ENCODE data around the gene AMDHD2.
A peak's percentile ranks its signal among the peaks of the same experiment; 100 is the strongest.

AMDHD2 gene

GRCh38 chr16:2529061-2529931, 9.1 kb downstream of the AMDHD2 start:
- Histone ChIP-seq H3K9me3 (ENCODE audit: control extremely low read depth in 1 of 5, control insufficient read depth in 4 of 5, insufficient read depth in 2 of 5, low read depth in 1 of 5, low read length in 4 of 5) (no peaks in the 10 kb centered on the region), H3K4me1 (ENCODE audit: control extremely low read depth in 1 of 4, control insufficient read depth in 4 of 4, insufficient read depth in 4 of 4, low read length in 3 of 4) (peaks cover 0 to 24% (median 18%) of the 10 kb centered on the region in 4 experiments)
- CTCF ChIA-PET = interaction anchor here (0.9 kb wide), 1 partner anchor 9 kb away, joined by 3 read pairs; the partner anchor contains the start of gene AMDHD2

GRCh38 chr16:2529961-2530628, 9.9 kb downstream of the AMDHD2 start:
- no peak for DNase-seq
- H3K27ac ChIP-seq (ENCODE audit: insufficient read depth in 1 of 2, low read depth in 1 of 2, low read length in 2 of 2, poor library complexity in 1 of 2, severe bottlenecking in 2 of 2) = no peak overlapping the region
- no peak overlapping the region for H3K4me3 ChIP-seq (ENCODE audit: control insufficient read depth in 1 of 7, extremely low read depth in 1 of 7, insufficient read depth in 4 of 7, low read depth in 2 of 7, low read length in 6 of 7)
- H3K36me3 ChIP-seq (ENCODE audit: control insufficient read depth in 4 of 4, insufficient read depth in 4 of 4, low read length in 3 of 4) = peaks cover 3 to 42% (median 28%) of the 10 kb centered on the region in 4 experiments
- no peaks in the 10 kb centered on the region for H3K9me3 ChIP-seq (ENCODE audit: control extremely low read depth in 1 of 5, control insufficient read depth in 4 of 5, insufficient read depth in 2 of 5, low read depth in 1 of 5, low read length in 4 of 5)
- peaks cover 0 to 24% (median 18%) of the 10 kb centered on the region in 4 experiments for H3K4me1 ChIP-seq (ENCODE audit: control extremely low read depth in 1 of 4, control insufficient read depth in 4 of 4, insufficient read depth in 4 of 4, low read length in 3 of 4)
- CTCF ChIA-PET = interaction anchor here (1.4 kb wide), 1 partner anchor 10 kb away, joined by 7 read pairs; the partner anchor contains the start of gene AMDHD2
- H3K27me3 ChIP-seq (replicated peaks in 2 of 5; ENCODE audit: control insufficient read depth in 4 of 5, insufficient read depth in 5 of 5, low read length in 4 of 5) = no peaks in the 10 kb centered on the region
- POLR2A ChIA-PET = interaction anchor here (1.3 to 2.8 kb wide), 2 partner anchors 10 to 23 kb away, joined by 3 to 24 read pairs; partner anchors contain the start of gene AMDHD2
- 97% methylated on average over 14 of the region's 15 CpGs for WGBS (ENCODE audit: insufficient coverage)

More at GRCh38 chr16:2529061-2529931, 9.1 kb downstream of the AMDHD2 start:
- Histone ChIP-seq H3K36me3 (ENCODE audit: control insufficient read depth in 4 of 4, insufficient read depth in 4 of 4, low read length in 3 of 4) (peaks cover 3 to 47% (median 32%) of the 10 kb centered on the region in 4 experiments), H3K4me3 (ENCODE audit: control insufficient read depth in 1 of 7, extremely low read depth in 1 of 7, insufficient read depth in 4 of 7, low read depth in 2 of 7, low read length in 6 of 7) (no peak overlapping the region), H3K27me3 (replicated peaks in 2 of 5; ENCODE audit: control insufficient read depth in 4 of 5, insufficient read depth in 5 of 5, low read length in 4 of 5) (no peaks in the 10 kb centered on the region), H3K27ac (ENCODE audit: insufficient read depth in 1 of 2, low read depth in 1 of 2, low read length in 2 of 2, poor library complexity in 1 of 2, severe bottlenecking in 2 of 2) (no peak overlapping the region)
- peak in 2 of 3 donors; percentile 36 to 41 for DNase-seq
- WGBS (ENCODE audit: insufficient coverage) = 98% methylated on average over 28 of the region's 32 CpGs
- POLR2A ChIA-PET = no interaction called here

- H3K9me3 ChIP-seq (ENCODE audit: control extremely low read depth in 1 of 5, control insufficient read depth in 4 of 5, insufficient read depth in 2 of 5, low read depth in 1 of 5, low read length in 4 of 5) = no peaks in the 10 kb centered on the region
- ChIA-PET CTCF (interaction anchor here (1.4 kb wide), 1 partner anchor 11 kb away, joined by 7 read pairs; the partner anchor contains the start of gene AMDHD2), POLR2A (interaction anchor here (0.6 to 2.8 kb wide), 4 partner anchors 11 to 23 kb away, joined by 3 to 24 read pairs (median 4); partner anchors contain the start of genes AMDHD2 and ATP6V0C)
- peaks cover 0 to 24% (median 18%) of the 10 kb centered on the region in 4 experiments for H3K4me1 ChIP-seq (ENCODE audit: control extremely low read depth in 1 of 4, control insufficient read depth in 4 of 4, insufficient read depth in 4 of 4, low read length in 3 of 4)
- no peak overlapping the region for H3K27ac ChIP-seq (ENCODE audit: insufficient read depth in 1 of 2, low read depth in 1 of 2, low read length in 2 of 2, poor library complexity in 1 of 2, severe bottlenecking in 2 of 2)
- DNase-seq = no peak
- H3K27me3 ChIP-seq (replicated peaks in 2 of 5; ENCODE audit: control insufficient read depth in 4 of 5, insufficient read depth in 5 of 5, low read length in 4 of 5) = no peaks in the 10 kb centered on the region
- peak overlapping the region in 2 of 7 experiments; percentile 78 to 81 for H3K4me3 ChIP-seq (ENCODE audit: control insufficient read depth in 1 of 7, extremely low read depth in 1 of 7, insufficient read depth in 4 of 7, low read depth in 2 of 7, low read length in 6 of 7)
- WGBS (ENCODE audit: insufficient coverage) = 98% methylated on average over 13 of the region's 14 CpGs
- peaks cover 3 to 42% (median 28%) of the 10 kb centered on the region in 4 experiments for H3K36me3 ChIP-seq (ENCODE audit: control insufficient read depth in 4 of 4, insufficient read depth in 4 of 4, low read length in 3 of 4)
Observed at GRCh38 chr16:2530629-2531318, 10.6 kb downstream of the AMDHD2 start.

- no peaks in the 10 kb centered on the region for H3K27me3 ChIP-seq (replicated peaks in 2 of 5; ENCODE audit: control insufficient read depth in 4 of 5, insufficient read depth in 5 of 5, low read length in 4 of 5)
- H3K4me3 ChIP-seq (ENCODE audit: control insufficient read depth in 1 of 7, extremely low read depth in 1 of 7, insufficient read depth in 4 of 7, low read depth in 2 of 7, low read length in 6 of 7) = peak within 1 kb of the TSS; percentile 50 to 81 (median 73)
- H3K27ac ChIP-seq (ENCODE audit: insufficient read depth in 1 of 2, low read depth in 1 of 2, low read length in 2 of 2, poor library complexity in 1 of 2, severe bottlenecking in 2 of 2) = peak within 1 kb of the TSS in 1 of 2 experiments; percentile 76
- peaks cover 0 to 36% (median 24%) of the 10 kb centered on the region in 4 experiments for H3K36me3 ChIP-seq (ENCODE audit: control insufficient read depth in 4 of 4, insufficient read depth in 4 of 4, low read length in 3 of 4)
- no peak for DNase-seq
- WGBS (ENCODE audit: insufficient coverage) = 0% methylated on average over 4 of the region's 11 CpGs
- peaks cover 0 to 18% (median 16%) of the 10 kb centered on the region in 4 experiments for H3K4me1 ChIP-seq (ENCODE audit: control extremely low read depth in 1 of 4, control insufficient read depth in 4 of 4, insufficient read depth in 4 of 4, low read length in 3 of 4)
- H3K9me3 ChIP-seq (ENCODE audit: control extremely low read depth in 1 of 5, control insufficient read depth in 4 of 5, insufficient read depth in 2 of 5, low read depth in 1 of 5, low read length in 4 of 5) = no peaks in the 10 kb centered on the region
- POLR2A ChIA-PET = interaction anchor here (0.6 to 2.8 kb wide), 4 partner anchors 12 to 24 kb away, joined by 3 to 24 read pairs (median 4); partner anchors contain the start of genes AMDHD2 and ATP6V0C
- CTCF ChIA-PET = interaction anchor here (1.2 to 1.4 kb wide), 2 partner anchors 11 to 24 kb away, joined by 3 to 7 read pairs; partner anchors contain the start of gene AMDHD2
Observed at GRCh38 chr16:2531371-2531695, 11.2 kb downstream of the AMDHD2 start, which contains the start of gene CEMP1. TSS of gene CEMP1 (minus strand) at chr16:2531408. CDS start at chr16:2531073, 335 bp downstream.

DNA sequence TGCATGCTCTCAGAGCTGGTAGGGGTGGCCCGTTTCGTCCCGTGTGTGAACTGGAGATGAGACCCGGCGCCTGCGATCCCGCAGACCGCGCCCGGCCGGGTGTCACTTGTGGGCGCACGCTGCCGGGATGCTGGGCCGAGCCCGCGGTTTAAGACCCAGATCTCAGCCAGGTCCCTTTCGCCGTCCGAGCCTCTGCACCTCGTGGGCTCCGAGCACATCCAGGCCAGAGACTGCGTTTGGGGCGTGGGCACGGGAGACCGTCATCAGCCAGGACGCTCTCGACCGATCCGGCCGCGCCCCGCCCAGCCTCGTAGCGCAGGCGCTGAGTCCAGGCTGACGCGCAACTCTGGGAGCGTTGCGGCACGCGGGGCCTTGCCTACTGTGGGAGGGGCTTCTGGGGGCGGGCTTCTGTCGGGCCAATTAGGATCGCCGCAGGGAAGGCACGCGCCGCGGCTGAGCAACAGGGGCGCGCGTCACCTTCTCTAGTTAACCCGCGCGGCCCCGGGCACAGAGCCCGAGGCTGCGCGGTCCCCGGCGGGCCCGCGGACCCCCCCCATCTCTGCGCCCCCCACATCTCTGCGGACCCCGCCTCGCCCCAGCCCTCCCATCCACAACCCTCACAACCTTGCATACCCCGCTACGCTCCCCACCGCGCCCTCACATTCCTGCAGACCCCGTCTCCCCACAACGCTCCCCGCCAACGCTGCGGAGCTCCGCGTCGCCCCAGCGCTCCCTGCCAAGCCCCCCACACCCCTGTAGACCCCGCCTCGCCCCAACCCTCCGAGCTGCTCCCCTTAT, 11.7 kb downstream of the AMDHD2 start:
- Histone ChIP-seq H3K36me3 (ENCODE audit: control insufficient read depth in 4 of 4, insufficient read depth in 4 of 4, low read length in 3 of 4) (peaks cover 0 to 33% (median 20%) of the 10 kb centered on the region in 4 experiments), H3K4me1 (ENCODE audit: control extremely low read depth in 1 of 4, control insufficient read depth in 4 of 4, insufficient read depth in 4 of 4, low read length in 3 of 4) (peaks cover 0 to 19% (median 17%) of the 10 kb centered on the region in 4 experiments), H3K27ac (ENCODE audit: insufficient read depth in 1 of 2, low read depth in 1 of 2, low read length in 2 of 2, poor library complexity in 1 of 2, severe bottlenecking in 2 of 2) (peak overlapping the region in 1 of 2 experiments; percentile 76), H3K27me3 (replicated peaks in 2 of 5; ENCODE audit: control insufficient read depth in 4 of 5, insufficient read depth in 5 of 5, low read length in 4 of 5) (no peaks in the 10 kb centered on the region), H3K4me3 (ENCODE audit: control insufficient read depth in 1 of 7, extremely low read depth in 1 of 7, insufficient read depth in 4 of 7, low read depth in 2 of 7, low read length in 6 of 7) (peak overlapping the region; percentile 50 to 81 (median 73)), H3K9me3 (ENCODE audit: control extremely low read depth in 1 of 5, control insufficient read depth in 4 of 5, insufficient read depth in 2 of 5, low read depth in 1 of 5, low read length in 4 of 5) (no peaks in the 10 kb centered on the region)
- POLR2A ChIA-PET = interaction anchor here (0.5 to 2.8 kb wide), 4 partner anchors 12 to 1777 kb away, joined by 3 to 24 read pairs (median 4); partner anchors contain the start of gene AMDHD2
- CTCF ChIA-PET = interaction anchor here (0.9 to 1.5 kb wide), 4 partner anchors 12 to 25 kb away, joined by 3 to 7 read pairs (median 3); partner anchors contain the start of gene AMDHD2
- WGBS (ENCODE audit: insufficient coverage) = under 1% methylated on average over 71 of the region's 84 CpGs
- DNase-seq = peak; percentile 93 to 97 (median 96)
